Measurements from ENCODE around the gene MRPL43. TPM values are rescaled to one million over a fixed set of nuclear protein-coding genes. Genes with fewer than 3 reads are reported as not detected.

MRPL43 gene
- total RNA-seq, 2 experiments from 2014 or later: 53.8 to 56.2 TPM

- no peak overlapping the region for H2AFZ ChIP-seq (ENCODE audit: low read length)
- H3K36me3 ChIP-seq (ENCODE audit: insufficient read depth, low read length): no peaks in the 10 kb centered on the region
- H3K4me3 ChIP-seq (ENCODE audit: low read depth, low read length, poor library complexity, severe bottlenecking): no peak overlapping the region
- DNase-seq (ENCODE audit: low spot score): no peak
- no peak overlapping the region for H3K27ac ChIP-seq (ENCODE audit: low read depth, low read length, poor library complexity, severe bottlenecking)
- no peaks in the 10 kb centered on the region for H3K4me1 ChIP-seq (ENCODE audit: insufficient read depth, low read length, poor library complexity, severe bottlenecking)
- TF ChIP-seq CTCF (conservative IDR thresholded peaks at IDR 0.05; ENCODE audit: low read length) (no peak), EZH2phosphoT487 (IDR thresholded peaks at IDR 0.05; ENCODE audit: borderline replicate concordance, low read depth, low read length) (no peak)
- no peaks in the 10 kb centered on the region for H3K9me3 ChIP-seq (ENCODE audit: low read length)
- ChIA-PET POLR2A (no interaction called here), CTCF (ENCODE audit: unreplicated experiment) (interaction anchor here (0.6 to 1.5 kb wide), 3 partner anchors 11 to 1216 kb away, joined by 3 read pairs; no protein-coding TSS in a partner anchor)
- no peaks in the 10 kb centered on the region for H3K79me2 ChIP-seq (ENCODE audit: insufficient read depth, low read depth, low read length)
- H3K9me2 ChIP-seq (ENCODE audit: insufficient read depth, low read length): no peaks in the 10 kb centered on the region
- intact Hi-C loops (cut with micrococcal nuclease; ENCODE audit: unreplicated experiment): no loop called here
- no peak overlapping the region for H3K4me2 ChIP-seq (ENCODE audit: low read length)
- H4K20me1 ChIP-seq (ENCODE audit: insufficient read depth, low read length): no peaks in the 10 kb centered on the region; the same call in 1 of the 2 replicates
- no TSS peak for BruUV-seq (replicated peaks)
Measured at GRCh38 chr10:101029520-101030295, 42.4 kb upstream of the MRPL43 start.

GRCh38 chr10:101028446-101029337 is 41.4 kb upstream of the MRPL43 start:
- no peak overlapping the region for H3K4me3 ChIP-seq (ENCODE audit: low read depth, low read length, poor library complexity, severe bottlenecking)
- no peaks in the 10 kb centered on the region for H3K79me2 ChIP-seq (ENCODE audit: insufficient read depth, low read depth, low read length)
- H3K27ac ChIP-seq (ENCODE audit: low read depth, low read length, poor library complexity, severe bottlenecking): no peak overlapping the region
- no peaks in the 10 kb centered on the region for H3K4me1 ChIP-seq (ENCODE audit: insufficient read depth, low read length, poor library complexity, severe bottlenecking)
- no peaks in the 10 kb centered on the region for H3K36me3 ChIP-seq (ENCODE audit: insufficient read depth, low read length)
- ChIA-PET CTCF (ENCODE audit: unreplicated experiment) (interaction anchor here (1.0 to 1.5 kb wide), 2 partner anchors 10 to 14 kb away, joined by 3 read pairs; no protein-coding TSS in a partner anchor), POLR2A (interaction anchor here (0.6 to 1.2 kb wide), 3 partner anchors 11 to 113 kb away, joined by 3 to 5 read pairs (median 3); no protein-coding TSS in a partner anchor)
- no peak for DNase-seq (ENCODE audit: low spot score)
- intact Hi-C loops (cut with micrococcal nuclease; ENCODE audit: unreplicated experiment): no loop called here
- no peaks in the 10 kb centered on the region for H3K9me3 ChIP-seq (ENCODE audit: low read length)
- no peak overlapping the region for H2AFZ ChIP-seq (ENCODE audit: low read length)
- no peaks in the 10 kb centered on the region; the same call in 1 of the 2 replicates for H4K20me1 ChIP-seq (ENCODE audit: insufficient read depth, low read length)
- H3K9me2 ChIP-seq (ENCODE audit: insufficient read depth, low read length): no peaks in the 10 kb centered on the region
- H3K4me2 ChIP-seq (ENCODE audit: low read length): no peak overlapping the region
- no peak for TF ChIP-seq CTCF (conservative IDR thresholded peaks at IDR 0.05; ENCODE audit: low read length)
- no peak for TF ChIP-seq EZH2phosphoT487 (IDR thresholded peaks at IDR 0.05; ENCODE audit: borderline replicate concordance, low read depth, low read length)
- BruUV-seq (replicated peaks): no TSS peak

All from OCI-LY7 (cell line).